Globus pallidus (tissue), 1 donor: ENCODE measurements around the gene KLHL33.

ENCODE experiments used
- DNase-seq: peaks from one replicate; pipeline ENCODE4 v3.0.0-alpha.2; 2015; ENCODE audit warnings: low spot score

KLHL33 gene

DNA sequence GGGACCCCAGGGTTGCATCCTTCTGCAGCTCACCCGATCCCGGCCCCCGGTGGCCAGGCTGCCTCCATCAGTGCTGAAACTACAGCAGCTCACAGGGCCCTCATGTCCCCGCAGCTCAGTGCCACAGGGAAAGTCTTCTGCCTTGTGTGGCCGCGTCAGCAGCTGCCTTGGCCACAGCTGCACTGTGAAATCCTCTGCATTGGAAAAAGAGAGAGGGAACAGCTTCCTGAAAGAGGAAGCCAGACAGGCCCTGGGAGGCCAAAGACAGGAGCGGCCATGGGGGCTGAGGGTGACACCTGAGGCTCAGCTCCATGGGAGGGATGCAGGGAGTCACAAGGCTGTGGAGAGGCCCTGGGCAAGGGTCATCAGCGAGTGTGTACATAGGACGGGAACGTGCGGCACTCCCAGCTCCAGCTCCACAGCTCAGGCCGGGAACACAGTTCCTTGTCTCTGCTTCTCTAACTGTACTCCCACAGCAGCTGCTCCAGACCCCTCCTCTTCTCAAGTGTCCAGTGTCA lies 59.8 kb downstream of the KLHL33 start:
- DNase-seq = no peak
